Measurements from ENCODE around the gene GAPT. TPM values are rescaled to one million over a fixed set of nuclear protein-coding genes. Genes with fewer than 3 reads are reported as not detected.
A peak's percentile ranks its signal among the peaks of the same experiment; 100 is the strongest.

Gene GAPT
- total RNA-seq, 1 experiment from 2014 or later, result not detected

GRCh38 chr5:58460732-58461286 is 30.4 kb upstream of the GAPT start:
- peak; percentile 86 for DNase-seq (ENCODE audit: low spot score)

GRCh38 chr5:58462154-58462553 is 29.1 kb upstream of the GAPT start:
- no peak for DNase-seq (ENCODE audit: low spot score)

- peak; percentile 63 for DNase-seq (ENCODE audit: low spot score)
These were observed 28.5 kb upstream of the GAPT start for GRCh38 chr5:58462623-58463230.

GRCh38 chr5:58466939-58467338 is 24.3 kb upstream of the GAPT start:
- DNase-seq (ENCODE audit: low spot score), result peak; percentile 64

GRCh38 chr5:58469896-58470295 is 21.3 kb upstream of the GAPT start:
- no peak for DNase-seq (ENCODE audit: low spot score)

GRCh38 chr5:58475404-58475803 is 15.8 kb upstream of the GAPT start:
- DNase-seq (ENCODE audit: low spot score), result no peak

- no peak for DNase-seq (ENCODE audit: low spot score)
These were observed 13.4 kb upstream of the GAPT start for GRCh38 chr5:58477760-58478376.

GRCh38 chr5:58481066-58481676 is 10.1 kb upstream of the GAPT start:
- no peak for DNase-seq (ENCODE audit: low spot score)

- DNase-seq (ENCODE audit: low spot score), result no peak
These were observed 9.4 kb upstream of the GAPT start for GRCh38 chr5:58481828-58482227.

GRCh38 chr5:58482536-58482935 is 8.7 kb upstream of the GAPT start:
- DNase-seq (ENCODE audit: low spot score), result no peak

- DNase-seq (ENCODE audit: low spot score), result no peak
These were observed 6.7 kb upstream of the GAPT start for GRCh38 chr5:58484505-58484904.

GRCh38 chr5:58486290-58486689 is 4.9 kb upstream of the GAPT start:
- no peak for DNase-seq (ENCODE audit: low spot score)

GRCh38 chr5:58490402-58491050 is 709 bp upstream of the GAPT start:
- no peak for DNase-seq (ENCODE audit: low spot score)

- no peak for DNase-seq (ENCODE audit: low spot score)
These were observed 1.9 kb downstream of the GAPT start for GRCh38 chr5:58493141-58493540.

- DNase-seq (ENCODE audit: low spot score), result no peak
These were observed 5.3 kb downstream of the GAPT start for GRCh38 chr5:58496488-58496887.

- DNase-seq (ENCODE audit: low spot score), result no peak
These were observed 6.2 kb downstream of the GAPT start for GRCh38 chr5:58497386-58497785.

- DNase-seq (ENCODE audit: low spot score), result no peak
These were observed 6.7 kb downstream of the GAPT start for GRCh38 chr5:58497921-58498320.

GRCh38 chr5:58498340-58498942 is 7.2 kb downstream of the GAPT start:
- peak; percentile 6 for DNase-seq (ENCODE audit: low spot score)

GRCh38 chr5:58499231-58499630 is 8.0 kb downstream of the GAPT start:
- no peak for DNase-seq (ENCODE audit: low spot score)

- DNase-seq (ENCODE audit: low spot score), result no peak
These were observed 8.7 kb downstream of the GAPT start for GRCh38 chr5:58499941-58500340.

GRCh38 chr5:58501778-58502417 is 10.7 kb downstream of the GAPT start:
- DNase-seq (ENCODE audit: low spot score), result no peak

All from A172 (cell line).